ENCODE data around the gene CCDC117.
"Not testable (repeated sequence)": the region's sequence is repeated elsewhere in the genome, so short reads cannot be mapped to it uniquely, and the experiment has no call there.

Gene CCDC117

GRCh38 chr22:28759861-28760560, 12.5 kb upstream of the CCDC117 start:
- H3K27ac ChIP-seq, result peak overlapping the region; percentile 26; the same call in 1 of the 2 replicates
- no peak for TF ChIP-seq ZFX (IDR thresholded peaks at IDR 0.05; ENCODE audit: borderline replicate concordance)
- TF ChIP-seq, protein P1, sequence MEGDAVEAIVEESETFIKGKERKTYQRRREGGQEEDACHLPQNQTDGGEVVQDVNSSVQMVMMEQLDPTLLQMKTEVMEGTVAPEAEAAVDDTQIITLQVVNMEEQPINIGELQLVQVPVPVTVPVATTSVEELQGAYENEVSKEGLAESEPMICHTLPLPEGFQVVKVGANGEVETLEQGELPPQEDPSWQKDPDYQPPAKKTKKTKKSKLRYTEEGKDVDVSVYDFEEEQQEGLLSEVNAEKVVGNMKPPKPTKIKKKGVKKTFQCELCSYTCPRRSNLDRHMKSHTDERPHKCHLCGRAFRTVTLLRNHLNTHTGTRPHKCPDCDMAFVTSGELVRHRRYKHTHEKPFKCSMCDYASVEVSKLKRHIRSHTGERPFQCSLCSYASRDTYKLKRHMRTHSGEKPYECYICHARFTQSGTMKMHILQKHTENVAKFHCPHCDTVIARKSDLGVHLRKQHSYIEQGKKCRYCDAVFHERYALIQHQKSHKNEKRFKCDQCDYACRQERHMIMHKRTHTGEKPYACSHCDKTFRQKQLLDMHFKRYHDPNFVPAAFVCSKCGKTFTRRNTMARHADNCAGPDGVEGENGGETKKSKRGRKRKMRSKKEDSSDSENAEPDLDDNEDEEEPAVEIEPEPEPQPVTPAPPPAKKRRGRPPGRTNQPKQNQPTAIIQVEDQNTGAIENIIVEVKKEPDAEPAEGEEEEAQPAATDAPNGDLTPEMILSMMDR (IDR thresholded peaks at IDR 0.05), result no peak

- TF ChIP-seq ZFX (IDR thresholded peaks at IDR 0.05; ENCODE audit: borderline replicate concordance), result no peak
- TF ChIP-seq, protein P1 (IDR thresholded peaks at IDR 0.05), result no peak
- H3K27ac ChIP-seq, result no peak overlapping the region
Measured at GRCh38 chr22:28761449-28761755, 11.1 kb upstream of the CCDC117 start.

- H3K27ac ChIP-seq, result not testable (repeated sequence)
Measured at GRCh38 chr22:28762000-28762399, 10.5 kb upstream of the CCDC117 start.

- TF ChIP-seq ZFX (IDR thresholded peaks at IDR 0.05; ENCODE audit: borderline replicate concordance), result no peak
- TF ChIP-seq, protein P1 (IDR thresholded peaks at IDR 0.05), result no peak
- no peak overlapping the region for H3K27ac ChIP-seq
Measured at GRCh38 chr22:28766628-28767027, 5.9 kb upstream of the CCDC117 start.

DNA sequence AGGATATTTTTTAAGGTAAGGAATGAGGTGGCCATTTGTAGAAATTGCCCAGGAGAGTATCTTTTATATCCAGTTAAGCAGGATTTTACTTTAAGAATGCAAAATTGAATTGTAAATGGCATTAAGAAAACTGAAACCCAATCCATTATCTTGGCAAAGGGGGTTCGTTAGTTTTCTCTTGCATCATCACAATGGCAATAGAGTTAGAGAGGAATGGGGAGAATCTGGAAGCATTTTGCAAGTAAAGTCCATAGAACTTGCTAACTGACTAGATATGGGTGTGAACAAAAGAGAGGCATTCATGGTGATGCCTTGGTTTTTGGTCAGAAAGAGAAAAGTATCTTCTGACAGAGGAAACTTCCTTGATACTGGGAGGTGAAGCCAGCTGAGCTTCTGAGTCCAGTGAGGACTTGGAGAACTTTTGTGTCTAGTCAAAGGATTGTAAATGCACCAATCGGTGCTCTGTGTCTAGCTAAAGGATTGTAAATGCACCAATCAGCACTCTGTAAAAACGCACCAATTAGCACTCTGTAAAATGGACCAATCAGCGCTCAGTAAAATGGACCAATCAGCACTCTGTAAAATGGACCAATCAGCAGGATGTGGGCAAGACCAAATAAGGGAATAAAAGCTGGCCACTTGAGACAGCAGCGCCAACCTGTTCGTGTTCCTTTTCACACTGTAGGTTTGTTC, 3.6 kb upstream of the CCDC117 start:
- no peak overlapping the region for H3K27ac ChIP-seq
- no peak for TF ChIP-seq ZFX (IDR thresholded peaks at IDR 0.05; ENCODE audit: borderline replicate concordance)
- TF ChIP-seq, protein P1 (IDR thresholded peaks at IDR 0.05), result no peak

- TF ChIP-seq, protein P1 (IDR thresholded peaks at IDR 0.05), result no peak
- no peak for TF ChIP-seq ZFX (IDR thresholded peaks at IDR 0.05; ENCODE audit: borderline replicate concordance)
- no peak overlapping the region for H3K27ac ChIP-seq
Measured at GRCh38 chr22:28769394-28770085, 3.0 kb upstream of the CCDC117 start.

DNA sequence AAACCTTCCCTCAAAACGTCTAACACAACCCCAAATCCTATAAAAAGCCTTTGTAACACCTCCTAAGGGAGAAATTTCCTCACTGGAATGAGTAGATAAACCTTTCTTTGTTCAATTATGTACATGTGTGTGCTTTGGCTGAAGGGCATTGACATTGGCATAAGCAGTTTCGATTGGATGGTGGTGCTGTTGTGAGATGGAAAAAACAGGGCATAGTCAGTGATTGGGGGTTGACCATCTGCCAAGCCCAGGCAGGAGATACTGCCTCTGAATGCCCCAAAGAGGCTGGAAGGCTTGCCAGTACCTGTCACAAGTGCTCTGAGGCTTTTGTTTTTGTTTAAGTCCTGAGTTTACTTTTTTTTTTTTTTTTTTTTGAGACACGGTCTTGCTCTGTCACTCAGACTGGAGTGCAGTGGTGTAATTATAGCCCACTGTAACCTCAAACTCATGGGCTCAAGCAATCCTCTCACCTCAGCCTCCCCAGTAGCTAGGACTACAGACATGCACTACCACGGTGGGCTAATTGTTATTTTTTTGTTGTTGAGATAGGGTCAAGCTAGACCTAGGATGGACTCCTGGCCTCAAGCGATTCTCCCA, 1.2 kb upstream of the CCDC117 start:
- no peak overlapping the region for H3K27ac ChIP-seq

More for the DNA sequence above, 1.2 kb upstream of the CCDC117 start:
- TF ChIP-seq ZFX (IDR thresholded peaks at IDR 0.05; ENCODE audit: borderline replicate concordance), result no peak
- TF ChIP-seq, protein P1 (IDR thresholded peaks at IDR 0.05), result no peak
